CD14-positive monocyte (primary cell): ENCODE results near the gene EIF4B. TPM values are rescaled to one million over a fixed set of nuclear protein-coding genes. Genes with fewer than 3 reads are reported as not detected.

Experiments used
- DNase-seq, 3 donors: peaks; one replicate each; pipeline ENCODE4 v3.0.0-alpha.2; 2011 to 2022
- H2AFZ ChIP-seq: 2 replicates; pipeline ENCODE4 v1.6.0; 2012; ENCODE audit warnings: mild to moderate bottlenecking, low read depth, low read length, inconsistent platforms; ENCODE audit not compliant: insufficient read depth, poor library complexity, severe bottlenecking
- H3K27ac ChIP-seq, 2 donors: 1 replicate in 1 of 2; 2 replicates in 1 of 2; pipeline ENCODE4 v1.5.1; 2012 to 2013; ENCODE audit warnings: low read length in 2 of 2, control low read depth in 1 of 2, inconsistent platforms in 1 of 2, low read depth in 1 of 2, mild to moderate bottlenecking in 1 of 2
- H3K27me3 ChIP-seq, 2 donors: one replicate each; pipeline versions ENCODE4 v1.6.0 to v1.6.1; 2011 to 2013; ENCODE audit warnings: low read length in 2 of 2; ENCODE audit not compliant: control insufficient read depth in 2 of 2, insufficient read depth in 2 of 2
- H3K36me3 ChIP-seq, 2 donors: replicated peaks in 1 of 2; 1 replicate in 1 of 2; 2 replicates in 1 of 2; pipeline versions ENCODE4 v1.5.1 to v1.6.1; 2012 to 2013; ENCODE audit warnings: low read length in 2 of 2, control low read depth in 1 of 2, inconsistent platforms in 1 of 2, mild to moderate bottlenecking in 1 of 2; ENCODE audit not compliant: insufficient read depth in 2 of 2, control insufficient read depth in 1 of 2
- H3K4me1 ChIP-seq, 2 donors: 1 replicate in 1 of 2; 2 replicates in 1 of 2; pipeline versions ENCODE4 v1.5.1 to v1.6.1; 2012 to 2013; ENCODE audit warnings: low read length in 2 of 2, control low read depth in 1 of 2, inconsistent platforms in 1 of 2, mild to moderate bottlenecking in 1 of 2, moderate library complexity in 1 of 2; ENCODE audit not compliant: insufficient read depth in 2 of 2, control insufficient read depth in 1 of 2
- H3K4me2 ChIP-seq: replicated peaks from 2 replicates; pipeline ENCODE3; 2012; ENCODE audit warnings: low read length, moderate library complexity, mild to moderate bottlenecking; ENCODE audit not compliant: poor library complexity, severe bottlenecking; ENCODE audit errors: extremely low read depth
- H3K4me3 ChIP-seq, 3 experiments: fragments of 200-600 bp in 1 of 3; sonication (generic) in 1 of 3; replicated peaks in 1 of 3; 1 replicate in 2 of 3; 2 replicates in 1 of 3; pipeline ENCODE4 v1.5.1; 2011 to 2013; ENCODE audit warnings: low read length in 3 of 3, mild to moderate bottlenecking in 3 of 3, control low read depth in 2 of 3, low read depth in 2 of 3, inconsistent platforms in 1 of 3, moderate library complexity in 1 of 3
- H3K79me2 ChIP-seq: 2 replicates; pipeline ENCODE4 v1.6.0; 2012; ENCODE audit warnings: mild to moderate bottlenecking, control low read depth, inconsistent platforms, low read length, moderate library complexity; ENCODE audit not compliant: insufficient read depth
- H3K9ac ChIP-seq: 2 replicates; pipeline ENCODE4 v1.6.0; 2017; ENCODE audit warnings: low read length, mild to moderate bottlenecking; ENCODE audit not compliant: insufficient read depth, poor library complexity, severe bottlenecking
- H3K9me3 ChIP-seq, 2 donors: replicated peaks in 1 of 2; 1 replicate in 1 of 2; 2 replicates in 1 of 2; pipeline versions ENCODE4 v1.5.1 to v1.6.1; 2012 to 2013; ENCODE audit warnings: low read length in 2 of 2, control low read depth in 1 of 2; ENCODE audit not compliant: control insufficient read depth in 1 of 2, insufficient read depth in 1 of 2
- H4K20me1 ChIP-seq: 2 replicates; pipeline ENCODE4 v1.6.0; 2012; ENCODE audit warnings: mild to moderate bottlenecking, low read length, control low read depth, moderate library complexity; ENCODE audit not compliant: insufficient read depth
- H3K27ac Mint-ChIP-seq, 7 donors: one replicate each; pipeline ENCODE4 v1.8.0; 2020; ENCODE audit warnings: mild to moderate bottlenecking in 7 of 7, mixed read lengths in 7 of 7, moderate library complexity in 6 of 7, inconsistent platforms in 2 of 7
- H3K27me3 Mint-ChIP-seq, 3 donors: one replicate each; pipeline ENCODE4 v1.8.0; 2021 to 2022; ENCODE audit warnings: low read depth in 3 of 3, mild to moderate bottlenecking in 3 of 3, mixed read lengths in 3 of 3, moderate library complexity in 3 of 3, inconsistent platforms in 1 of 3
- H3K36me3 Mint-ChIP-seq, 2 donors: one replicate each; pipeline ENCODE4 v1.8.0; 2020; ENCODE audit warnings: mixed read lengths in 2 of 2, inconsistent platforms in 1 of 2, mild to moderate bottlenecking in 1 of 2
- H3K4me1 Mint-ChIP-seq: one replicate; pipeline ENCODE4 v1.8.0; 2020; ENCODE audit warnings: mild to moderate bottlenecking, mixed read lengths
- H3K4me3 Mint-ChIP-seq, 2 donors: one replicate each; pipeline ENCODE4 v1.8.0; 2020; ENCODE audit warnings: mild to moderate bottlenecking in 2 of 2, mixed read lengths in 2 of 2, moderate library complexity in 1 of 2
- H3K9me3 Mint-ChIP-seq, 7 donors: one replicate each; pipeline ENCODE4 v1.8.0; 2020 to 2022; ENCODE audit warnings: mixed read lengths in 7 of 7, mild to moderate bottlenecking in 6 of 7, moderate library complexity in 6 of 7, inconsistent platforms in 2 of 7
- CTCF ChIP-seq: fragments of 200-600 bp; IDR thresholded peaks from one replicate; pipeline ENCODE4 v1.8.0; 2022; ENCODE audit warnings: antibody characterized with exemption, mild to moderate bottlenecking
- WGBS: methylation state at CpG from one replicate; pipeline ENCODE4 v1.1.5; 2013; ENCODE audit warnings: missing lambda C conversion rate; ENCODE audit not compliant: insufficient coverage; 5-methylcytosine and 5-hydroxymethylcytosine counted together
- intact Hi-C, 2 donors: fragments of 100-400 bp; cut with micrococcal nuclease; formaldehyde crosslinking; loops; one replicate each; pipeline versions ENCODE4 v1.15.0 to v1.15.1; 2023
- polyA plus RNA-seq, 3 donors: library from polyadenylated mRNA; depleted of rRNA in 1 of 3; unstranded in 2 of 3; stranded (reverse) in 1 of 3; fragments of 300-500 nt in 2 of 3; fragments of >200 nt in 1 of 3; fragmentation: Illumina TruSeq in 2 of 3; gene quantifications; 1 replicate in 2 of 3; 2 replicates in 1 of 3; pipeline ENCODE4 v1.2.3, GENCODE V29; 2012 to 2021

The EIF4B gene
- polyA plus RNA-seq, 3 donors, result 41.2 to 185 (median 58.6) TPM

GRCh38 chr12:53077030-53077429 lies 70.8 kb downstream of the EIF4B start:
- Mint-ChIP-seq H3K9me3 (no peaks in the 10 kb centered on the region), H3K4me3 (no peak overlapping the region), H3K27ac (no peak overlapping the region), H3K27me3 (peaks cover 0 to 4% (median 2%) of the 10 kb centered on the region in 3 donors), H3K4me1 (peaks cover 50% of the 10 kb centered on the region), H3K36me3 (peaks cover 47 to 51% of the 10 kb centered on the region in 2 donors)
- 80% methylated on average over 1 of the region's 8 CpGs for WGBS
- no peak overlapping the region for H3K4me3 ChIP-seq
- H4K20me1 ChIP-seq, result peaks cover 5% of the 10 kb centered on the region
- H3K4me2 ChIP-seq, result no peak overlapping the region
- intact Hi-C loops, result no loop called here
- TF ChIP-seq CTCF, result no peak
- no peaks in the 10 kb centered on the region for H3K27me3 ChIP-seq
- no peaks in the 10 kb centered on the region for H3K9me3 ChIP-seq
- no peak overlapping the region for H3K27ac ChIP-seq
- peaks cover 35 to 45% of the 10 kb centered on the region in 2 donors for H3K36me3 ChIP-seq
- no peak for DNase-seq
- H3K9ac ChIP-seq, result no peak overlapping the region
- H3K4me1 ChIP-seq, result peaks cover 39 to 54% of the 10 kb centered on the region in 2 donors
- no peak overlapping the region for H2AFZ ChIP-seq
- H3K79me2 ChIP-seq, result peaks cover 28% of the 10 kb centered on the region

GRCh38 chr12:53078425-53079225 lies 72.4 kb downstream of the EIF4B start:
- H4K20me1 ChIP-seq, result no peaks in the 10 kb centered on the region
- Mint-ChIP-seq H3K4me1 (peaks cover 35% of the 10 kb centered on the region), H3K27ac (peak overlapping the region; percentile 50 to 88 (median 79)), H3K27me3 (peaks cover 0 to 4% (median 4%) of the 10 kb centered on the region in 3 donors), H3K9me3 (no peaks in the 10 kb centered on the region), H3K4me3 (peak overlapping the region; percentile 80 to 90), H3K36me3 (peaks cover 40% of the 10 kb centered on the region in 2 donors)
- H3K4me1 ChIP-seq, result peaks cover 23 to 38% of the 10 kb centered on the region in 2 donors
- peak overlapping the region; percentile 99 for H2AFZ ChIP-seq
- H3K9ac ChIP-seq, result peak overlapping the region; percentile 72
- H3K36me3 ChIP-seq, result peaks cover 35 to 40% of the 10 kb centered on the region in 2 donors
- intact Hi-C loops, result loop anchor here in 1 of 2 donors (2.0 kb wide), 1 partner anchor 20 kb away; no protein-coding TSS in a partner anchor
- no peaks in the 10 kb centered on the region for H3K9me3 ChIP-seq
- peak overlapping the region; percentile 54 to 87 (median 68) for H3K4me3 ChIP-seq
- DNase-seq, result no peak
- peaks cover 28% of the 10 kb centered on the region for H3K79me2 ChIP-seq
- H3K4me2 ChIP-seq, result peak overlapping the region; percentile 97
- under 1% methylated on average over 18 of the region's 25 CpGs for WGBS
- H3K27ac ChIP-seq, result peak overlapping the region; percentile 49 to 76
- no peak for TF ChIP-seq CTCF
- H3K27me3 ChIP-seq, result no peaks in the 10 kb centered on the region
